MM.1S (cell line): ENCODE results near the gene GTPBP3.
A peak's percentile ranks its signal among the peaks of the same experiment; 100 is the strongest.
"Not testable (repeated sequence)": the region's sequence is repeated elsewhere in the genome, so short reads cannot be mapped to it uniquely, and the experiment has no call there.

ENCODE experiments used
- DNase-seq: peaks from one replicate; pipeline ENCODE4 v3.0.0-alpha.2; 2015
- H2AFZ ChIP-seq: fragments of 300-600 bp; sonication (generic); 2 replicates; pipeline ENCODE4 v1.6.0; 2016; ENCODE audit warnings: antibody characterized with exemption, low read length
- H3F3A ChIP-seq: fragments of 300-600 bp; sonication (generic); 2 replicates; pipeline ENCODE4 v1.6.1; 2016; ENCODE audit warnings: mild to moderate bottlenecking, antibody characterized with exemption, low read length, moderate library complexity, mixed read lengths; ENCODE audit not compliant: insufficient read depth
- H3K27ac ChIP-seq: fragments of 300-600 bp; sonication (generic); 2 replicates; pipeline ENCODE4 v1.5.1; 2016; ENCODE audit warnings: mild to moderate bottlenecking, low read length
- H3K27me3 ChIP-seq: fragments of 300-600 bp; sonication (generic); replicated peaks from 2 replicates; pipeline ENCODE4 v1.6.0; 2016; ENCODE audit warnings: low read length; ENCODE audit not compliant: insufficient read depth
- H3K36me3 ChIP-seq: fragments of 300-600 bp; sonication (generic); replicated peaks from 2 replicates; pipeline ENCODE4 v1.6.1; 2016; ENCODE audit warnings: mild to moderate bottlenecking, low read length, mixed read lengths; ENCODE audit not compliant: insufficient read depth
- H3K4me1 ChIP-seq: fragments of 300-600 bp; sonication (generic); 2 replicates; pipeline ENCODE4 v1.6.1; 2016; ENCODE audit warnings: low read length, mixed read lengths
- H3K4me2 ChIP-seq: fragments of 300-600 bp; sonication (generic); 2 replicates; pipeline ENCODE4 v1.6.0; 2016; ENCODE audit warnings: low read depth, low read length
- H3K4me3 ChIP-seq: fragments of 300-600 bp; sonication (generic); 2 replicates; pipeline ENCODE4 v1.5.1; 2016; ENCODE audit warnings: low read length, mixed read lengths
- H3K79me2 ChIP-seq: fragments of 300-600 bp; sonication (generic); 2 replicates; pipeline ENCODE4 v1.6.1; 2016; ENCODE audit warnings: mixed run types, low read length, mixed read lengths
- H3K9ac ChIP-seq: fragments of 300-600 bp; sonication (generic); 2 replicates; pipeline ENCODE4 v1.6.1; 2016; ENCODE audit warnings: low read length, mixed read lengths
- H3K9me2 ChIP-seq: fragments of 300-600 bp; sonication (generic); replicated peaks from 2 replicates; pipeline ENCODE4 v1.6.1; 2016; ENCODE audit warnings: mild to moderate bottlenecking, low read length, mixed read lengths; ENCODE audit not compliant: insufficient read depth
- H3K9me3 ChIP-seq: fragments of 300-600 bp; sonication (generic); replicated peaks from 2 replicates; pipeline ENCODE4 v1.6.1; 2016; ENCODE audit warnings: mild to moderate bottlenecking, low read length, mixed read lengths; ENCODE audit not compliant: insufficient read depth
- H4K20me1 ChIP-seq: fragments of 300-600 bp; sonication (generic); 2 replicates; pipeline ENCODE4 v1.6.1; 2016; ENCODE audit warnings: mild to moderate bottlenecking, low read length, moderate library complexity, mixed read lengths; ENCODE audit not compliant: insufficient read depth
- EZH2 ChIP-seq: fragments of 300-600 bp; sonication (generic); optimal IDR thresholded peaks from 2 replicates; pipeline ENCODE3; 2017; ENCODE audit warnings: low read depth, mild to moderate bottlenecking, antibody characterized with exemption, low read length, mixed read lengths
- EZH2phosphoT487 ChIP-seq: fragments of 300-600 bp; sonication (generic); IDR thresholded peaks from 2 replicates; pipeline ENCODE4 v1.6.1; 2018; ENCODE audit warnings: antibody characterized with exemption, low read length
- TF ChIP-seq, protein P1 (sequence below): fragments of 300-600 bp; sonication (generic); IDR thresholded peaks from 2 replicates; pipeline ENCODE4 v1.5.1; 2016; ENCODE audit warnings: antibody characterized with exemption, low read length, mixed read lengths

GTPBP3 gene

DNA sequence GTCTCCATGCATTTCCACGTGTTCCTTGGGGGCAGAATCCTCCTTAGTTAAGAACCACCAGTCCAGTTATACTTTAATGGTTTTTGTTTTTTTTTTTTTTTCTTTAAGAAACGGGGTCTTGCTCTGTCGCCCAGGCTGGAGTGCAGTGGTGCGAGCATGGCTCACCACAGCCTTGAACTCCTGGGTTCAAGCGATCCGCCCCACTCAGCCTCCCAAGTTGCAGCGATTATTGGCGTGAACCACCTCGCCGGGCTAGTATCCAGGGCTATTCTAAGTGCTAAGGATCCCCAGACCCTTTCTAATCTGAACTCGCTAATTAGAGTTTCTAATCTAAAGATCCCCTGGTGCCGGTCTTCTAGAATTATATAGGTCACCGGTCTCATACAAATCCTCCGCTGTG, 43.7 kb upstream of the GTPBP3 start:
- Histone ChIP-seq H3K9ac (no peak overlapping the region), H3K27ac (no peak overlapping the region), H3K36me3 (no peaks in the 10 kb centered on the region), H3K4me1 (no peaks in the 10 kb centered on the region), H2AFZ (no peak overlapping the region), H3K27me3 (0 out of 2 replicates have a peak, but pooled peaks cover 4% of the 10 kb centered on the region), H3K4me2 (no peak overlapping the region), H3K4me3 (no peak overlapping the region), H3K79me2 (peaks cover 7% of the 10 kb centered on the region; the same call in 1 of the 2 replicates), H3F3A (no peaks in the 10 kb centered on the region), H4K20me1 (no peaks in the 10 kb centered on the region), H3K9me3 (no peaks in the 10 kb centered on the region), H3K9me2 (no peaks in the 10 kb centered on the region)
- DNase-seq: peak; percentile 2
- no peak for TF ChIP-seq EZH2
- no peak for TF ChIP-seq EZH2phosphoT487
- TF ChIP-seq, protein P1, sequence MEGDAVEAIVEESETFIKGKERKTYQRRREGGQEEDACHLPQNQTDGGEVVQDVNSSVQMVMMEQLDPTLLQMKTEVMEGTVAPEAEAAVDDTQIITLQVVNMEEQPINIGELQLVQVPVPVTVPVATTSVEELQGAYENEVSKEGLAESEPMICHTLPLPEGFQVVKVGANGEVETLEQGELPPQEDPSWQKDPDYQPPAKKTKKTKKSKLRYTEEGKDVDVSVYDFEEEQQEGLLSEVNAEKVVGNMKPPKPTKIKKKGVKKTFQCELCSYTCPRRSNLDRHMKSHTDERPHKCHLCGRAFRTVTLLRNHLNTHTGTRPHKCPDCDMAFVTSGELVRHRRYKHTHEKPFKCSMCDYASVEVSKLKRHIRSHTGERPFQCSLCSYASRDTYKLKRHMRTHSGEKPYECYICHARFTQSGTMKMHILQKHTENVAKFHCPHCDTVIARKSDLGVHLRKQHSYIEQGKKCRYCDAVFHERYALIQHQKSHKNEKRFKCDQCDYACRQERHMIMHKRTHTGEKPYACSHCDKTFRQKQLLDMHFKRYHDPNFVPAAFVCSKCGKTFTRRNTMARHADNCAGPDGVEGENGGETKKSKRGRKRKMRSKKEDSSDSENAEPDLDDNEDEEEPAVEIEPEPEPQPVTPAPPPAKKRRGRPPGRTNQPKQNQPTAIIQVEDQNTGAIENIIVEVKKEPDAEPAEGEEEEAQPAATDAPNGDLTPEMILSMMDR: no peak

DNA sequence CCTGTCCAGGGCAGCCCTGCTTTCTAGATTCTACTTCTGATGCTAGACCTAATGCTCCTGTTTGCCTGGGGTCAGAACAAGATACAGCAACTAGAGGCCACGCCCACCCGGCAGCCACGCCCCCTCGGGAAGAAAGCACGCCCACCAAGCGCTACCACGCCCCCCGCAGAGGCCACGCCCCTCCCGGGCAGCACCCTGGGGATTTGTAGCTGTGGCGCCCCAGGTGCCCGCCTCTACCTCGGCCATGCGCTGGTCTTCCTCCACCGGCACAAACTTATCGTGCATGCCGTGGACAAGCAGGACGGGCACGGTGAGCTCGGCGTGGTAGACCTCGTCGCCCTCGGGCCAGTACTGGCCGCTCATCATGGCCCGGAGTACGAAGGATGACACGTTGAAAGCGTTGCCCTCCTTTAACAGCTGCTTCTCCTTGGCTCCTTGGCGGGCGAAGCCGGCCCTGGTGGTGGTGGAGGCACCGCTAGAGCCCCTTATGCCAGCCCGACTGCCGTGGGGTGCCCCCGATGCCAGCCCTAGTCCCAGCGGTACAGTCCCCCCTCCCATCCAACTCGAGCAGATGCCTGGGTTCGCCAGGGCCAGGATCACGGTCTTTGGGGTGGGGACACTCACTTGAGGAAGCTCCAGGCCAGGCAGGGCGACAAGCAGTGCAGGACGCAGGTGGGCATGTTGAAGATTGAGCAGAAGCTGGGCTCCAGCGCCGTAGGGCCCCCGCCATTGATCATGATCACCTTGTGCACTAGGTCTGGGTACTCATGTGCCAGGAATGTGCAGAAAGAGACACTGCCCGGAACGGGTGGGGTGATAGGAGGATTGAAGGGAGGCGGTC, 43.1 kb upstream of the GTPBP3 start:
- no peaks in the 10 kb centered on the region for H3K9me3 ChIP-seq
- no peaks in the 10 kb centered on the region for H3K36me3 ChIP-seq
- H3K27me3 ChIP-seq: 0 out of 2 replicates have a peak, but pooled peaks cover 3% of the 10 kb centered on the region
- TF ChIP-seq EZH2: no peak
- no peak for TF ChIP-seq EZH2phosphoT487
- TF ChIP-seq, protein P1: no peak
- H3K27ac ChIP-seq: no peak overlapping the region
- H2AFZ ChIP-seq: no peak overlapping the region
- no peaks in the 10 kb centered on the region for H3K4me1 ChIP-seq
- H3K4me3 ChIP-seq: no peak overlapping the region
- H4K20me1 ChIP-seq: no peaks in the 10 kb centered on the region
- no peak overlapping the region for H3K4me2 ChIP-seq
- H3F3A ChIP-seq: no peaks in the 10 kb centered on the region
- H3K9ac ChIP-seq: no peak overlapping the region
- H3K9me2 ChIP-seq: no peaks in the 10 kb centered on the region
- peaks cover 7% of the 10 kb centered on the region; the same call in 1 of the 2 replicates for H3K79me2 ChIP-seq
- DNase-seq: peak; percentile 20

DNA sequence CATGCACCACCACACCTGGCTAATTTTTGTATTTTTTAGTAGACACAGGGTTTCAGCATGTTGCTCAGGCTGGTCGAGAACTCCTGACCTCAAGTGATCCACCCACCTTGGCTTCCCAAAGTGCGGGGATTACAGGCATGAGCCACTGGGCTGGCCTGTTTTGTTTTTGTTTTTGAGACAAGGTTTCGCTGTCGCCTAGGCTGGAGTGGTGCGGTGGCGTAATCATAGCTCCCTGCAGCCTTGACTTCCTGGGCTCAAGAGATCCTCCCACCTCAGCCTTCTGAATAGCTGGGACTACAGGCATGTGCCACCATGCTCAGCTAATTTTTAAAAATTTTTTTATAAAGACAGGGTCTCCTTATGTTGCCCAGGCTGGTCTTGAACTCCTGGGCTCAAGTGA, 41.8 kb upstream of the GTPBP3 start:
- not testable (repeated sequence) for H3K4me1 ChIP-seq, H3K36me3 ChIP-seq, H3K27ac ChIP-seq

DNA sequence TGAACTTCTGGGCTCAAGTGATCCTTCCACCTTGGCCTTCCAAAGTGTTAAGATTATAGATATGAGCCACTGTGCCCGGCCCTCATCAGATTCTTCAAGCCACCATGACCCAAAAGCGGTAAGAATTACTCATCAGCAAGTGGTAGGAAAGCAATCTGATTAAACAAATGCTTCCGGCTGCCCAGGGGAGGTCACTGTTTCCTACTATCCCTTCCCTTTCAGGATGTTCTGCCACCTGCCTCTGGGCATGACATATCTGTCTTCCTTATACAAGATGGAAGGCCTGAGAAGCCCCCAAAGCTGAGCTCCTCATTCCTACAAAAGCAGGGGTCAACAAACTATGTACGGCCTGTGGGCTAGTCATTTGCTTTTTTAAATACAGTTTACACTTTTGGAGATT, 41.1 kb upstream of the GTPBP3 start:
- Histone ChIP-seq H3K9me3 (no peaks in the 10 kb centered on the region), H3K79me2 (peaks cover 7% of the 10 kb centered on the region; the same call in 1 of the 2 replicates), H4K20me1 (no peaks in the 10 kb centered on the region), H3K27me3 (no peaks in the 10 kb centered on the region), H3K4me3 (no peak overlapping the region), H2AFZ (no peak overlapping the region), H3F3A (no peaks in the 10 kb centered on the region), H3K4me2 (no peak overlapping the region), H3K36me3 (no peaks in the 10 kb centered on the region), H3K9me2 (no peaks in the 10 kb centered on the region), H3K9ac (no peak overlapping the region), H3K4me1 (no peaks in the 10 kb centered on the region), H3K27ac (no peak overlapping the region)
- TF ChIP-seq, protein P1: no peak
- no peak for TF ChIP-seq EZH2phosphoT487
- TF ChIP-seq EZH2: no peak
- DNase-seq: no peak

More for the DNA sequence above, 41.8 kb upstream of the GTPBP3 start:
- not testable (repeated sequence) for H3F3A ChIP-seq, H3K27me3 ChIP-seq, H3K9me2 ChIP-seq, H2AFZ ChIP-seq, H3K4me2 ChIP-seq, H3K79me2 ChIP-seq, DNase-seq, H4K20me1 ChIP-seq, H3K9me3 ChIP-seq, H3K4me3 ChIP-seq, H3K9ac ChIP-seq
